Activated CD8-positive, alpha-beta memory T cell treated with anti-CD3 and anti-CD28 coated beads, Interleukin-2, amount 50 U/mL, for 4 hours (primary cell): ENCODE measurements around the gene SLC39A11.
"Not testable (repeated sequence)": the region's sequence is repeated elsewhere in the genome, so short reads cannot be mapped to it uniquely, and the experiment has no call there.

Experiments used
- DNase-seq: peaks from one replicate; pipeline ENCODE4 v3.0.0-alpha.2; 2020

The SLC39A11 gene

DNA sequence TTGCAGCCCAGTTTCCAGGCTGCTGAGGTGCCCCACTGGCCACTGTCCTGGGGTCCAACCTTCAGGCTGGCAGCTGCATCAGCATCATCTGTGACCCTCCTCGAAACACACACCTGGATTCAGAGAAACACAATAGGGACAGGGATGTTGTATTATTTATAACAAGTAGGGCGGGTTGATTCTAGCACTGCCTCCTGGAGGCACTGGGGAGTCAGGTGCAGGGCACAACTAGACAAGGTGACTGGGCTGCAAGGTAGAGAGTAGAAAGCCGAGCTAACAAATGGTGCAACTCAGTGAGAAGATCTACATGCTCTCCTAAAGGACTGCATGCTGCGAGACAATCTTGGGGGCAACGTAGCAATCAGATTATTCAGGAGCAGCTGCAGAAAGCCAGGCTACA lies 317.3 kb downstream of the SLC39A11 start:
- no peak for DNase-seq

DNA sequence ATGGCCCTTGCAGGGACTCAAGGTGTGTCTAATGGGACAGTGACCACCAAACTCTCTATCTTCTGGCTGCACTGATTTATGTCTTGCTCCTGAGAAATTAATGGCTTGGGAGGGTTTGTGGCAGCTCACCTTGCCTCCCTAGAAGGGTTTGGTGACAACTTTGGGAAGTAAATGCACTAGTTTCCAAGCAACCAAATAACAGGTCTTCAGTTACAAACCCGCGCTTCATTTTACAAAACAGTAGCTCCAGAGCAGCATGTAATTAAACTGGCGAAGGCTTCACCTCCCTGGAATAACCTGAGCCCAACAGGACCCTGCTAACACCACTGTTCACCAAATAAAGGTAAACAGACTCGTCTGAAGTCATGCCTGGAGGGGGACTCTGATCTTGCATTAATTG lies 318.3 kb downstream of the SLC39A11 start:
- DNase-seq: no peak

DNA sequence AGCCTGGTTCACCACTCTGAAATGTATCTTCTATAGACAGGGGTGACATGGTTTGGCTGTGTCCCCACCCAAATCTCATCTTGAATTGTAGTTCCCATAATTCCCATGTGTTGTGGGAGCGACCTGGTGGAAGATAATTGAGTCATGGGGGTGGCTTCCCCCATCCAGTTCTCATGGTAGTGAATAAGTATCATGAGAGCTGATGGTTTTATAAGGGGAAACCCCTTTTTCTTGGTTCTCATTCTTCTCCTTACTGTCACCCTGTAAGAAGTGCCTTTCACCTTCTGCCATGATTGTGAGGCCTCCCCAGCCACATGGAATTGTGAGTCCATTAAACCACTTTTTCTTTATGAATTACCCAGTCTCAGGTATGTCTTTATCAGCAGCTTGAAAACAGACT lies 319.3 kb downstream of the SLC39A11 start:
- not testable (repeated sequence) for DNase-seq

DNA sequence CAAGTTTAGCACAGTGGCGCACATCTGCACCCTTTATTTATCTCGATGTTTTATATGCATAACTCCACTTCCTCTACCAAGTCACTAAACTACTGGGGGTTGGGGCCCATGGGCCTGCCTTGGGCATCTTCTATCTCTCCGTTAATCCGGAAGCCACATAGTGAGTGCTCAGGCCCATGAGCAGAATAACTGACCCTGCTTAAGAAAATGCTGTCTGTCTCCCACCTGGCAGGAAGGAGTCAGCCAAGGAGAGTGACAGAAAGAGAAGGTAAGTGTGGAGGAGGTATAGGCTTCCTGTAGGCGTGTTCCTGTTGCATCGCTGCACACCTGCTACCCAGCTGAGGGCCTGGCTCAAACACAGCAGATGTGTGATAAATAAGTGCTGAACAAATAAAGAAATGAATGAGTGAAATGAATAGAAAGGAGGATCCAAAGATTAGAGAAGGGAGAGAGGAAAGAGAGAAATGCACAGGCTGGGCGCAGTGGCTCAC lies 320.1 kb downstream of the SLC39A11 start:
- no peak for DNase-seq

DNA sequence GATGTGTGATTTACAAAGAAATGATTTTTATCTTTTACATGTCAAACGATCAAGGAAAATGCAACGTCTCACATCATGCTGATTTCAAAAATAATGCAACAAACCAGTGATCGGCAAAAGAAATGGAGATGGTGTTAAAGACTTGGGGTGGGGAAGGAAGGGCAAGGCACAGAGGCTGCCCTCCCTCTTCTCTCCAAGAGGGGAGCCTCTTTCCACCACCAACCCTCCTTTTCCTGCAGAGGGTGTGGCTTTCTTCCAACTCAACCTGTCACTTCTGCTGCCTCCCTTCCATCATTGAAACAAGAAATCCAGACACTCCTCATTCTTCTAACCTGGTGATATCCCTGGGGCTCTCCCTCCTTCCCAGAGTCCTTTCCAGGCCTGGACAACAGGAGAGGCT lies 320.8 kb downstream of the SLC39A11 start:
- DNase-seq: no peak

DNA sequence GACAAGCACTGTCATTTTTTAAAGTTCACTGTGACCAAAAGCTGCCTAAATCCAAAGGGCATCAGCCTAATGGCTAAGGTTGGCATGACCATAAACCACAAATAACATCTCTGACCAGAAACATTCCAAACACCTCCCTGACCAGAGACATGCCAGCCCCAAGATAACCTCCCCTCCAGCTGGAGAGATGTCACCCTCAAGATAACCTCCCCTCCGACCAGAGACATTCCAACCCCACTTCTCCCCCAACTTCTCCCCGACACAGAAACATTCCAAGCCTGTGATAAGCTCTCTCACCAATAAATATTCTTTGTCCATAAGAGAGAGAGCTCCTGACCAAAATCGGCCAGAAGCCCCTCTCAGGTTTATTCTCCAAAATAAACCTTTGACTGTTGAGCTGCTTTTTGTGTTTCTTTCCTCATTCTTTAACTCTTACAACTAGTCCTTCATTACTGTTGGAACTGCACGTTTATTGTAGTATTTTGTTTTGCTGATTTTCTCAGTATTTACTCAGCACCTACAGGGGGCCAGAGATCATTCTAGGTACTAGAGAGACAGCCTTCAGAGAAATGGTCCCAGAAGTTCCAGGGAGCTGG lies 325.6 kb downstream of the SLC39A11 start:
- no peak for DNase-seq

DNA sequence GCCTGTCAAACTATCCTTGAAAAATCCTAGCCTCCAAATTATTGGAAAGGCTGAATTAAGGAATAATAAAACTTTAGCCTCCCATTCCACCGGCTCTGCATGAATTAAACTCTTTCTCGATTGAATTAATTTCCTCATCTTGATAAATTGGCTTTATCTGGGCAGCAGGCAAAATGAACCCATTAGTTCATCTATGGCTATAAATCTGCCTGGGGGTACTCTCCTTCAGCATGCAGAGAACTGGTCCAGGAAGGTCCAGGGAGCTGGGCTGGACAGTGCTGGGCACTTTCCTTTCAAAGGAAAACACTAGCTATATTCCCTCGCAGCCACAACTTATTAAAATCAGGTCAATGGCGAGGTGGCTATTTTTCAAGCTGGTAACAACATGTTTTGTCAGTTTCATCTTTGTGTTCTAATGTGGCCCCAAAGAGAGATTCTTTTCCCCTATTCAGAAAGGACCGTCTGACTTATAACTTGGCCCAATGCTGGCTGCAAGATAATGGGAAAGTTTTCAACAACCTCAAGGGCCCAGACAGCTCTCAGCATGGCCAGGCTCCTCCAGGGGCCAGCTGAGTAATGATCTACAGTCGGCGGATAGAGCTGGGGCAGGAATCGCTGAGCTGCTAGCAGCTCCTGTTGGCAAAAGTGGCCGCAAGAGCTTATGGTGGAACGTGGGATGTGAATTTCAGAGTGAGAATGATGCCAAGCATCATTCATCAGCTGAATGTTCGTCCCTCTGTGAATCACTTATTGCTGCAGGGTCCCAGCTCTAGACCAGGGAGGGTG lies 326.9 kb downstream of the SLC39A11 start:
- DNase-seq: no peak

DNA sequence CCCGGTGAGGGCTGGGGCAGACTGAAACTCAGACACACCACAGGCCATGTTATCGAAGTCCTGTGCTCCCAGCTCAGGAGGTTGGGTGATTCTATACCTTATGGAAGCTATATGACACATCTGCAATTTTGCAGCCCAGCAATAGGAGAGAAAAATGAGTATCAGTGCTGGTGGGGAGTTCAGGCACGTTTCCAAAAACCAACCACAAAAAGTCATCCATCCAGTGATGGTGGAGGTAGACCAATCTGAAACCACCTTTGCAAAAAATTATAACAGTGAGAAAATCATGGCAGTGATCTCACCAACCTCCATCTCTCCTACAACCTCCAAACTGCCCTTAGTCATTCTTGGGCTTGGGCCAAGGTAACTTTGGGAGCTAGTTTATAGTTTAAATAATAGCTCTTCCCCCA lies 327.9 kb downstream of the SLC39A11 start:
- no peak for DNase-seq

DNA sequence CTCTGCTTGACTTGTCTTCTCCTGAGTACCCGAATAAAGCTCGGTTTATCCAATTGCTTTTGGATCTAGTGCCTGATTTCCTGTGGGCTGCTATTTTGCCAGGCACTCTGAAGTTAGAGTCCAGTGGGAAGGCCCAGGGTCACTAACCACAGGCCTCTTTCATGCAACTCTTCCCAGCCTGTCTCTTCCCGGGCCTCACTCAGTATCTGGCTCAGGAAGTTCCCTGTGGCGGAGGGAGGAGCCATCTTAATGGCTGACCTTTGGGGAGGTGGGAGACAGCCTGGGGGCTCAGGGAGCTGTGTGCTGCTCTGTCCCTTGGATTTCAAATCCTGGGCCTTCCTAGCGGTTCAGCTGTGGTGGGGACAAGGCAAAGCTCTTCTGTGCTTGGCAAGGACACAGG lies 328.5 kb downstream of the SLC39A11 start:
- no peak for DNase-seq

DNA sequence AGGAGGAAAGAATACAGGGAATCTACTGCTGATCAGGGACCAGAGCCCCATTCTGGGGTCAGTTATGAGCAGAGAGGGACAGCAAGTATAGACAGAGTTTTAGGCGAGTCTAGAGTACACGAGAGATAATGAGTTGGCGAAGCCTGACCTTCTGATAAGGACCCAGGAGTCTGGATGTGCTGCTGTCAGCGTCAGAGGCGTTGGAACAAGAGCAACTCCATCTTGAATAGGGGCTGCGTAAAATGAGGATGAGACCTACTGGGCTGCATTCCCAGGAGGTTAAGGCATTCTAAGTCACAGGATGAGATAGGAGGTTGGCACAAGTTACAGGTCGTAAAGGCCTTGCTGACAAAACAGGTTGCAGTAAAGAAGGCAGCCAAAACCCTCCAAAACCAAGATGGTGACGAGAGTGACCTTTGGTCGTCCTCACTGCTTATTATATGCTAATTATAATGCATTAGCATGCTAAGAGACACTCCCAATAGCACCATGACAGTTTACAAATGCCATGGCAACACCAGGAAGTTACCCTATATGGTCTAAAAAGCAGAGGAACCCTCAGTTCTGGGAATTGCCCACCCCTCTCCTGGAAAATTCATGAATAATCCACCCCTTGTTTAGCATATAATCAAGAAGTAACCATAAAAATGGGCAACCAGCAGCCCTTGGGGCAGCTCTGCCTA lies 330.5 kb downstream of the SLC39A11 start:
- not testable (repeated sequence) for DNase-seq

DNA sequence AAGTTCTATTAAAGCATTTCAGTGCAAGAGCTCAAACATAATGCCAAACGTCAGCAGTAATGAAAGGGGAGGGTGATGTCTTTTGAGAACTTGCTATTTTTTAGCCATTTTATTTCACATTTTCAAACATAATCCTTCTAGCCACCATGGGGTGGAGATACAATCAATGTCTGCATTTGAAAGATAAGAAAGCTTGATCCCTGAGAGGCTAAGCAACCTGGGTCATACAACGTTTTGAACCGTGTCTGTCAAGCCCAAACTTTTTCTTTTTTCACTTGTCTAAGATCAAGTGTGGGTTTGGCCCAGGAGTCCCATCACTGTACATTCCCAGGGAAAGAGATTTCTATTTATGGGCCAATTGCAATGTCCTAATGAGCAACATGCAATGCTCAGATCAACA lies 331.1 kb downstream of the SLC39A11 start:
- DNase-seq: no peak

DNA sequence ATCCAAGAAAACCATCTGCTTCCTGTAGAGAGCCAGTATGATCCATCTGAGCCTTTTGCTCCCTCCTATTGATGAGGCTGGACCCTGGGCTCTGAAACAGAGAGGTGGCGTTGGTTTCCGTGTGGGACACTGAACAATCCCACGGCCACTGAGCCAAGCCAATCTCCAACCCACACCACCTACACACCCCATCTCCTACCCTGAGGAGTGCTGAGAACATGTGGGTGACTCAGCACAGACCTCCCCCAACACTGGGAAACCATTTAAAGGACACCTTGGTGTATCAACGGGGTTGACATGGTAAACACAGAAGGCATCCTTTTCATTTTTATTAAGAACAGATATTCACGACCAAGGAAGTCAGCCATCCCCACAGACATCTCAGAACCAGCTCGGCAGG lies 332.1 kb downstream of the SLC39A11 start:
- no peak for DNase-seq

DNA sequence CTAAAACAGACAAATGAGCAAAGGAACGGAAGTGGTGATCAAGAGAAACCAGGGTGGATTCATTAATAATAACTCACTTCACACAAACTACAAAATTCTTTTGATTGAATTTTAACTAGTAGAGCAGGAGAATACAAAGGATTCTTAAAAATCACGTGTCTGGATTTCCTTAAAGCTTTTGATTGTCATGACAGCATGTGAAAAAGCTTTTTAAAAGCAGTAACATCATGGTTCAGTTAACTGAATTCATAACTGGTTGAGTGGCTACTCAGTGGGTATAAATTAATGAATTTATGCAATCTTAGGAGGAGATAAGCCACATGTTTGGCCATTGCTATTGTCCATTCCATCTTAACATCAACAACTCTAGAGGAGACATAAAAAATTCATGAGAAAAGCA lies 333.2 kb downstream of the SLC39A11 start:
- no peak for DNase-seq

DNA sequence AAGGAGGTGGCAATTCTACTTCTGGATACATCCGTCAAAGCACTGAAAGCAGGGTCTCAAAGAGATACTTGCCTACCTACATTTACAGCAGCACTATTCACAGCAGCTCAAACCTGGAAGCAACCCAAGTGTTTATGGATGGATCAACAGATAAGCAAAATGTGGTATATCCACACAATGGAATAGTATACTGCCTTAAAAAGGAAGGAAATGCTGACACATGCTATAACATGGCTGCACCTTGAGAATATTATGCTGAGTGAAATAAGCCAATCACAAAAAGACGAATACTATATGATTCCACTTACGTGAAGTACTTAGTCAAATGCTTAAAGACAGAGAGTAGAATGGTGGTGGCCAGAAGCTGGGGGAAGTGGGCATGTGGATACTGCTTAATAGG lies 336.2 kb downstream of the SLC39A11 start:
- no peak for DNase-seq

DNA sequence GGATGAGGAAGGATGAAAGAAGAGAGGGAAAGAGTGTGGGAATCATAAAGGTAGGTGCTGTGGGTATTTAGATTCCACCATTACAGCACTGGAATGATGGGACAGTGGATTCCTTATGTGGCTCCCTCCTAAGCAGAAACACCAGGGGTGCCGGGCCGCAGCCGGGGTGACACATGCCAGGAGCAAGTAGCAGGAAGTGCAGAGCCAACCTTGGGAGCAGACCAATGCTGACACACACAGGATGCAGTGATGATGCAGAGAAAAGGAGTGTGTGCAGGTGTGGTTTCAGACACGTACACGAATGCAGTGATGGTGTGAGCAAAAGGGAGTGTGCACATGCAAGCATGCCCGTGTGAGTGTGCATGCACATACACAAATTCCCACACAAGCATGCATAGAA lies 338.0 kb downstream of the SLC39A11 start:
- DNase-seq: no peak

DNA sequence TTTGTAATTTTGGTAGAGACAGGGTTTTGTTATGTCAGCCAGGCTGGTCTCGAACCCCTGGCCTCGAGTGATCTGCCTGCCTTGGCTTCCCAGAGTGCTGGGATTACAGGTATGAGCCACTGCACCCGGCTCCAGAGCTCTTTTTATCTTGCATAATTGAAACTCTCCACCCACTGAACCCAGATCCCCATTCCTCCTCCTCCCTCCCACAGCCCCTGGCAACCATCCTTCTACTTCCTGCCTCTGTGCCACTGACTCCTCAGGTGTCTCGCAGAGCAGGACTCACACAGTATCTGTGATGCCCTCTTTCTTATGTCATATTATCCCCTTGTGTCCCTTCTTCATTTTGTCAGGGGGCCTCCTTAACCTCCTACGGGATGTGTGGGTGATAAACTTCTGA lies 340.7 kb downstream of the SLC39A11 start:
- no peak for DNase-seq

DNA sequence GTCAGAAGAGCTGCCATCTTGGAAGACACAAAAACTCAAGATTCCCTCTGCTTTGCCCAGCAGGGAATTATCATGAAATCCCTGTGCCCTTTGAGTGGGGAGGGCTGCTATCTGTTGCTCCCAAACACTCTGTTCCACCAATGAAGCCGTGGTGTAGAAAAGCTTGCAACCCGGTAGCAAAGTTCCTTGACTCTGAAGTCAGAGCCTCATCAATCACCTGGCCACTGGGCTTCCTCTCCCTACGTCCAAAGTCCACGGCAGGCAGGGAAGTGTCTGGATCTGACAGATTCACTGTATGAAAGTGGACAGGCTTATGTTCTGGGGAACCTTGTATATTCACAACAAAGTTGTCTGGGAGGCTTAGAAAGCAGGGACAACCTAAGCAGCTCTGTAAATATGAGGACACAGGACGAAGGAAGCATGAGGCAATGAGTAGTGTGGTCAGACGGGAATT lies 343.3 kb downstream of the SLC39A11 start:
- no peak for DNase-seq

DNA sequence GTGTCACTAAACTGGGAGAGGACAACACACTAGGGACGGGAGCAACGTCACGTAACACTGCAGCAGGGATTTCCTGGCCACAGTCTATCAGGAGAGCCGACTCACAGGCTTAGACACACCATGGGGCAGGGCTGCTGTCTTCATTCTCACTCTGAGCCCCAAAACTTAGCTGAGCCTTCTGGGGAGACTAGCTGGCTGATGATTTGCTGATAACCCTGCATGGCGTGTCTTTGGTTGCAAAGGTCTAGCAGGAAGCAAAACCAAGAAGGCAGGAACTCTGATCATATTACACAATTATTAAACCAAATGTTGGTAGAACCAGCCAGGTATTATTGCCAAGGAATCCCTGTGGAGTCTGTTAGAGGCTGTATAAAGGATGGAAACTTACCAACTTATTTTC lies 345.0 kb downstream of the SLC39A11 start:
- DNase-seq: no peak

DNA sequence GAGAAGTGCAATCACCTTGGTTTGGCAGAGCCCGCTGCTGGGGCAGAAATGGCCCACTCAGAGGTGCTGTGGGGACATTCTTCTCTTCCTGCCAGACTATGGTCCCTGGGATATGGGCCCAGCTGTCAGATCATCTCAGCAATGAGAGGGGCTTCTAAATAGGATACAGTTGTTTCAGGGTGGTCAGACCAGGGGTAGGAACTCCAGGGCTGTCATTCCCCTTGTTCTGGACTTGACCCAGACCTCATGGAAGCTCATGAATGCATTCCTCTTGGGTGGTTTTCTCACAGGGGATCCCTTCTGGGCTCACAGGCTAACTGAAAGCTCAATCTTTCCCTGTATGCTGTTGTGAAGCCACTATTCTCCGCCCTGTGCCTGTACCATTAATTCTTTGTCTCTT lies 347.2 kb downstream of the SLC39A11 start:
- DNase-seq: no peak

DNA sequence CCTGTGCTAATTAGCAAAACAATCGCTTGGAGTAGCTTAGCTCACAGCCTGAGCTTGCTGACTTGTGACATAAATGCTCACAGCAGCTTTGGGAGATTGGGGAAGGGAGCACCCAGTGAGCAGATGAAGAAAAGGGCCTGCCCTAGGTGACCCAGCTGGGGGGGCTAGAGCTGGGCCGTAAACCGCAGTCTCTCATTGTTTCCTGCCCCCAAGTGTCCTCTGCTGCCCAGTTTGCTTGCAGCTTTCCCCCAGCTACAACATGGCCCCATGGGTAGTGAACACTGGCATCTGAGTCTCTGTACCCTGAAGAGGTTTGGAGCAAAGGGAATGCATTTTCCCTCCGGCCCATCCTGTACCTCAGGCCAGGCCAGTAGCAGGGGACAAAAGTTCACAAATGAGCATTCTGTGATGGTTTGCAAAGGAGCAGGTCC lies 349.4 kb downstream of the SLC39A11 start:
- DNase-seq: no peak

DNA sequence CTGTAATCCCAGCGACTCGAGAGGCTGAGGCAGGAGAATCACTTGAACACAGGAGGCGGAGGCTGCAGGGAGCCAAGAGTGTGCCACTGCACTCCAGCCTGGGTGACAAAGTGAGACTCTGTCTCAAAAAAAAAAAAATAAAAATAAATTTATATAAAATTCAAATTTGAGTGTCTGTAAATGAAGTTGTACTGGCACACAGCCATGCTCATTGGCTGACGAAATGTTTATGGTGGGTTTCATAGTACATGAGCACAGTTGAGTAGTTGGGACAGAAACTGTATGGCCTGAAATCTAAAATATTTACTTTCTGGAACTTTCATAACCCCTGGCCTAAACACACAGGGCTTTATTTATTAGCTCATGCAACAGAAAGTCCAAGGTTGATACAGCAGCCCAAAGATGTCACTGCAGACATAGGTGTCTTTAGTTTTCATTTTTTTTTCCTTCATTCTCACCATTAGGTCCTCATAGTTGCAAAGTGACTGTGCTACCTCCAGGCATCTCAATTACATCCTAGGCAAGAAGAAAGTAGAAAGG lies 355.3 kb downstream of the SLC39A11 start:
- DNase-seq: no peak

DNA sequence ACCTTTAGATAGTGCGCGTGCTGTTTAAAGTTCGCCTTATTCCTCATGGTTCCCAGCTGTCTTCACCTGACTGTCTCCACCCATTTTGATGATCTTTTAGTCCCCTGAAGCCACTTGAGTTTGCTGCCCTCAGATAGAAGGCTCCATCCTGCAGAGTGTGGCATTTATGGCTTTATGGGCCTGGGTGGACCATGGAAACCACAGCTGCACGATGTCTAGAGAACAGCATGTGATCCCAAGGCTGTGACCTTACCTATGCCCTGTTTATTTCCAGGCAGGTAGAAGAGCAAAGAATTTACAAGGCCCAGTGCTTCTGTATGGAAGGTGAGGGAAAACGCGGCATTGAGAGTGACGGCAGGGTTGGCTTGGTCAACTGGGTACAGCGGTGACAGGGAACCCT lies 356.9 kb downstream of the SLC39A11 start:
- DNase-seq: no peak

DNA sequence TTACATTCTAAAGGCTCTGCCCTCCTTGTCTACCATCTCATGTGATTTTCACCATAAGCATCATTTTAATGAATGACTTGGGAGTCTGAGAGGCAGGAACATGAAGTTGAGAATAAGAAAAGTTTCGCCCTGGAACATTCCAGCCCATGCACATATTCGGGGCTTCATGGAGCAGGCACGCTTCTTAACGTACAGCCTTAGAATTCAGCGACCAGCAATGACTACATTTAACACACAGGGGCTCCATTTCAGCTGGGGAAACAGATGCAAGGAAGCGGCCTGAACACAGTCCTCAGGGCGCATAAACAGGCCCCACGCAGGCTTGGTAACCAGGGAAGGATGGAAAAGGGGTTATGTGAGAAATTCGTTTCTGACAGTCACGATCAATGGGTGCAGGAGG lies 357.4 kb downstream of the SLC39A11 start:
- no peak for DNase-seq

DNA sequence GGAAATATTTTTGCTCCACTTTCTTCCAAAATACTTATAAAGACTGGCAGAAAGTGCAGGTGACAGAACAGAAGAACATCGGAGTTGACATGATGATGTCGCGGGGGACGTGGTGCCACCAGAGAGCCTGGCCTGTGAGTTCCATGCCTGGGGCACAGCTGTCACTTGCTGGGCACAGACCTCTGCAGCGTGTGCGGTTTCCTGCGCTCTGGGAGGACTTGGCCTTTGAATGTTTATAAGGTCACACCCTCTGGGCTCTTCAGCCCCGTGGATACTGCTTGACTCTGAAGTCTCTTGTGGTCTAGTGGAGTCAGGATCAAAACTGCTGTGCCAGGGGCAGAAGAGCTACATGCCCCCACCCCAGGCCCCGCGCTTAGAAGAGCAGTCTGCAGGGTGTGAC lies 357.9 kb downstream of the SLC39A11 start:
- no peak for DNase-seq
